ENCODE results near the gene B4GALT6.

Gene B4GALT6

GRCh38 chr18:31659576-31660177 lies 24.7 kb downstream of the B4GALT6 start:
- no peak for DNase-seq (ENCODE audit: low read depth, low spot score)

GRCh38 chr18:31658670-31659575 lies 25.5 kb downstream of the B4GALT6 start:
- no peak for DNase-seq (ENCODE audit: low read depth, low spot score)

DNA sequence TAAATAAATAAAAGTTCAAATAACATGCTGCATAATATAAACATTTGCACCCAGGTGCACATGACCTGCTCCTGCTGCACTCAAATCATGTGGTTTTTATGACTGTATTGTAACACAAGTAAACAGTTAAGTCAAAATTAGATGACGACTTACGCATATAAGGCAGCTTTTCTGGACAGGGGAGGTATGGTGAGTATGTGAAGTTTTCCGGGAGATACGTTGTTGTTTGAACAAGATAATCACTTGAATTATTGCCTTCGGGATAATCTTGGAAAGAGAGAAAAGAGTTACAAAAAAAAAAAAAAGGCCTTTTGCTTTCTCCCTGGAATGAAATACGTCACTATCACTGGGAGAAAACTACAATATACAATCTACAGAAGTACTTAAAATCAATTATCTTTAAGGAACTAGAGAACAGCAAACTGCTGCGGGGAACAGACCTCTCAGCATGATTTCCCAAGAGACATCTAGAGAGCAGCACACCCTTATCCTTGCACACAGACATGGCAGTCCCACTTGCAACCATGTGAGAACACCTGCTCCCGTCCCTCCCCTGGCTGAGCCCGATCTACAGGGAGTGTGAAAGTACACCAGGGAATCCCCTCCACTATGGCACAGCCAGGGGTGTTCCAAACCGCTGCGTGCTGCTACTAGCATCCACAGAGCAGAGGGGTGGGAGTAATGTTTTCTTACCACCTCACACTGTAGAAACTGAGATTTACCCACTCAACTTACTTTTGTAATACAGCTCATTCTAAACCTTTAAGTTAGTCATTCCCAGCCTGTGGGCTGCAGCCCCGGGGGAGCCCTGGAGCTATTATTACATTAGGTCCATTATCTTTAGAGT lies 26.3 kb downstream of the B4GALT6 start:
- no peak for DNase-seq (ENCODE audit: low read depth, low spot score)

DNA sequence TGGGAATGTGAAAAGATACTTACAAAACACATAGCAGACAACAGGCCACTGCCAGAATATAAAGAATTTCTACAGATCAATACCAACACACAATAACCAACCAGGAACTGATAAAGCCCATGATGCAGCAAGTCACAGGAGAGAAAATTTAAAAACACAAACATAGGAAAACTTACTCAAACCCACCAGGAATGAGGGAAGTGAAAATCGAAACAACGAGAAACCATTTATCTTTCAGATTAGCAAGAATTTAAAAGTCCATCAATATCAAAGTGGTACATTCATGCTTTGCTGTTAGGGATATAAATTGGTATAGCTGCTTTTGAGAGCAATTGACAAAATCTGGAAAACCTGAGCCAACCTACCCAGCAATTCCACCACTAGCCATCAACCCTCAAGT lies 27.6 kb downstream of the B4GALT6 start:
- DNase-seq (ENCODE audit: low read depth, low spot score) = no peak

DNA sequence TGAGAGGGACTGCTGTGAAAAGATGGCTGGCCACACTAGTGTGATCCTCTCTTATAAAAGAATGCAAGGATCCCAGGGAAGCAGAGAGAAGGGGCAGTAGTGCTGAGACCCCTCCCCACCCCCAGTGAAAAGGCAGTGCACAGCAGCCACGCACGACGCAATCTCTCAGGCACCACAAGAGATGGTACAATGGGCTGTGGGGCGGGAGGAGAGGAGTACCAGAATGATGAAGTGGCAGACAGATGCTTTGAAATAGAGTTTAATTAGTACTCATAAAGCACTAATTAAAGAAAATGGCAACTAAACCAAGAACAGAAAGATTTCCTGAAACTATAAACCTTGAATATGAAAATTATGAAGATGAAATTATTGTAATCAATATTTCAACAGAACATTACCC lies 29.0 kb downstream of the B4GALT6 start:
- DNase-seq (ENCODE audit: low read depth, low spot score) = no peak

DNA sequence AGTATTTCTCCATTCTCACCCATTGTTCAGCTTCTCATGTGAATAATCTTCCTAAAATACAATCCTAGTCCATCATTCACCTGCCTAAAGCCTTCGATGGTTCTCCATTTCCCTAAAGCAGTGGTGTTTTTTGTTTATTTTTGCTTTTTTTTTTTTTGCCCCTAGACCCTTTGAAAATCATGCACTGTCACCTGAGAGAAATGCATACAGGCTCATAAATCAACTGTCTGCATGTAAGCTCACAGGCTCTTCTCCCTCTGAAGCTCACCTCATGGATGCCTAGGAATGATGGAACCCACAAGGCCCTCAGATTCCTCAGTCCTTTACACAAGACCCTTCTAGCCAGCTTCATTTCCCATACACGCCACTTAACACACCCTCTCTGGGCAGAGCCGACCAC lies 31.5 kb downstream of the B4GALT6 start:
- DNase-seq (ENCODE audit: low read depth, low spot score) = no peak

GRCh38 chr18:31652357-31652756 lies 32.0 kb downstream of the B4GALT6 start:
- no peak for DNase-seq (ENCODE audit: low read depth, low spot score)

DNA sequence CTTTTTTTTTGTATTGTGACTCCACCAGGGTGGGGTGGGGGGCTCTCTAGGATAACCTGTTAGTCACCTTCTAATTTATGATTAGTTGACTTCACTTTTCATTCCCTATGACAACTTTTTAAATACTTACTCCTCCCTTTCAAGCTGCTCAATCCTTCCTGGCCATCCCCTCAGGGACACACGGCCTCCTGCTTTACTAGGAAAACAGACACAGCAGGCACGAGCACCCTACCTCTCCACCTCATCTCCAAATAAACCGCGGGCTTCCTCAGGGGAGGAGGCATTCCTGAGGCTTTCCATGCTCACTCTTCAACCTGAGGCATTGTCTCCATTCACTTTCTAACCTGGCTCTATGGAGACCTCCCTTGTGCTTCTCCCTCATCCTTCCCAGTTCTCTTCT lies 33.0 kb downstream of the B4GALT6 start:
- DNase-seq (ENCODE audit: low read depth, low spot score) = no peak

- no peak for DNase-seq (ENCODE audit: low read depth, low spot score)
Measured at GRCh38 chr18:31649978-31650719, 34.2 kb downstream of the B4GALT6 start.

GRCh38 chr18:31649449-31649848 lies 34.9 kb downstream of the B4GALT6 start:
- DNase-seq (ENCODE audit: low read depth, low spot score) = no peak

- DNase-seq (ENCODE audit: low read depth, low spot score) = no peak
Measured at GRCh38 chr18:31648966-31649429, 35.4 kb downstream of the B4GALT6 start.

DNA sequence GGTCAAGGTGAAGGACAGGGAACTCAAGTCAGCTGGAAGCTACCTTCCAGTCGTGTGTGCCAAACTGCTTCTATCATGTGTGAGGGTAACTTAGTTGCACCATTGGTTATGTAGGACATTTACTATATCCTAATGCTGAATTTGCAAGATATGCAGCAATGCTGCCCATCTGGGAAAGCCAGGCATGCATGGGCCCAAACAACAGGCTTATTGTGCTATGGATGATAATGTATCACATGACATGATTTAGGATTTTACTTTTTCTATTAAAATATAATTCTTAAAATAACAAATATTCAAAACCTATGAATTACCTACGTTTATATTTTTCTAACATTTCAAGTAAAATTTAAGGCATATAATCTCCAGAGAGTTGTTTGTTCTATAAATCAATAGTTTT lies 35.9 kb downstream of the B4GALT6 start:
- no peak for DNase-seq (ENCODE audit: low read depth, low spot score)

DNA sequence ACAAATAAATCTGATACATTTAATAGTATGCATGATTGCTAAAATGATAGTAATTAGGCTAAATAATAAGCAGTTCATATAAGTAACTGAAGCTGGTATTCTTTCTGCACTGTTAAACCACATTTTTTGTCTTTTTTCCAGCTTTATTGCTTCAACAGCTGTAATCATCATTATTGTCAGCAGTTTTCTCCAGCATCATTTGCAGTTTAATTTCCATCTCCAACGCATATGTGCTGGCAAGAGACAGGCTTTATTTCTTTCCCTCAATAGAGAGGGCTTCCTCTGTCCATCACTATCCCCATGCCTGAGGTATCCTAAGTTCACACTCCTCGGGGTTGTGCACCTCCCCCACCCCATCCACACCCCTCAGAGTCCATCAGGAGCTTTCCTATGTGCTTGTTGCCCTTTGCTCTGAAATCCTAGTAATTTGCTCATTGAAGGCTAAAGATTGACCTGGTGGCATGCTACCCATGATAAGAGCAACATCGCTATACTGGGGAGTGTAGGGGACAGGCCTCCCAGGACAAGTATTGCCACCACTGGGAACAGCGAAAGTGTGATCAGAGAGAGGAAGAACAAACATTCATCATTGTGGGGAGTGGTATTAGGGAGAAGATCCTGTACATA lies 37.1 kb downstream of the B4GALT6 start:
- no peak for DNase-seq (ENCODE audit: low read depth, low spot score)

DNA sequence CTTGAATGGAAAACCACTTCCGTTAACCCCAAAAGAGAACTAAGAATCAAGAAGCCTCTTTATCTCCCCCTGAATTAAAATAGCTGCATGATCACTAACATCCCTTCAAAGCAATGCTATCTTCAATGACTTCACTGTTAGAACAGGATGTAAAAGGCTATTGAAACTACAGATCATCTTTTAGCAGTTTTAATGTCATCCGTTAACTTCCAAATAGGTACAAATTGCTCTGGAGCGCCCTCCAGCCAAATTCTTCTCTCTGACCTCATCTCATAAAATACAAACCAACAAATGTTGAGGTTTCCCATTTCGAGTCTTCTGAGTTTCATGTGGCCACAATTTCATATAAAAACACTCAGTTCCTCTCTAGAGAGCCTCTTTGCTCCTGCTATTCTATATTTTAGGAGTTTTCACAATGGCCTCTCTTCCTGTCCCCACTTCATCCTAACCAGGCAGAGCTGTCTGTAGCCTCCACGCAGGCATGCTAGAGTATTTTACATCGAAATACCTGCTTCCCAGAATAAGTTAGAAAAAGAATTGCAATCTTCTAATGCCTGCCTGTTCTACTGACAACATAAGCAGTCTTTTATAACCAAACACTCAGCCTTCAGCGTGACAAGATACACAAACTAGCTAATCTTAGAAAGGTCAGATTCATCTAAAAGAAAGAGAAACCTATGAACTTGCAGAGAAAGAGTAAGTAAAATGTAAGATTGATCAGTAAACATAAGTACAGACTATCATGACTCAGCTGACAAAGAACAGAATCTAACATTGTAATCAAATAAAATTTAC lies 37.9 kb downstream of the B4GALT6 start:
- DNase-seq (ENCODE audit: low read depth, low spot score) = no peak

GRCh38 chr18:31645411-31645810 lies 39.0 kb downstream of the B4GALT6 start:
- DNase-seq (ENCODE audit: low read depth, low spot score) = no peak

- no peak for DNase-seq (ENCODE audit: low read depth, low spot score)
Measured at GRCh38 chr18:31643003-31643402, 41.4 kb downstream of the B4GALT6 start.

DNA sequence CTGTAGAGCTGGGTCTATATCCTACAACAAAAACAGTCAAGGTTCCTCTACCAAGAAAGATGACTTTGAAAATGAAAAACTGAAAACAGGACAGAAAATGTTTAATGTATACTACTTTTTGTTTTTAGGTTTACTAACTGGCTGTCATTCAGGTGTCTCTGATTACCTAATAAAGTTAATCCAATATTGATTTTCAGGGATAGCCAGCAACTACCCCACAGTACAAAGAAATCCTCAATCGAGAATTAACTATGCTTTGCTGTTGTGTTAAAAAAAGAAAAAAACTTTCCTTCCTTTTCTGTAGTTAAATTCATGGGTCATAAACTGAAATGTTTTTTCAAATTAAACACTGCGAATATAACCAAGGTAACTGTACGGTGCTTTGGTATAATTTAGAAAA lies 46.9 kb downstream of the B4GALT6 start:
- DNase-seq (ENCODE audit: low read depth, low spot score) = no peak

DNA sequence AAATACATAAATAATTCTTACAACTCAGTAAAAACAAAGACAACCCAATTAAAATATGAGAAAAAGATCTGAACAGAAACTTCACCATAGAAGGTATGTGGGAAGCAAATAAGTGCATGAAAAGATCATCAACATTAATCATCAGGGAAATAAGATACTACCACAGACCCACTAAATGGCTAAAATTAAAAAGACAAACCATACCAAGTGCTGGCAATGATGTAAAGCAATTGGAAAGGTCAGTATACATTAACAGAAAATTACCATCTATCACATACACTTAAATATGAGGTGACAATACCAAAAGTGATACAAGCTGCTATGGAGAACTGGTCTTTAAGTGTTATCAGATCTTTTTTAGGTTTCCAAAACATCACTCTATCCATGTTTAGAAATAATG lies 48.0 kb downstream of the B4GALT6 start:
- DNase-seq (ENCODE audit: low read depth, low spot score) = no peak

DNA sequence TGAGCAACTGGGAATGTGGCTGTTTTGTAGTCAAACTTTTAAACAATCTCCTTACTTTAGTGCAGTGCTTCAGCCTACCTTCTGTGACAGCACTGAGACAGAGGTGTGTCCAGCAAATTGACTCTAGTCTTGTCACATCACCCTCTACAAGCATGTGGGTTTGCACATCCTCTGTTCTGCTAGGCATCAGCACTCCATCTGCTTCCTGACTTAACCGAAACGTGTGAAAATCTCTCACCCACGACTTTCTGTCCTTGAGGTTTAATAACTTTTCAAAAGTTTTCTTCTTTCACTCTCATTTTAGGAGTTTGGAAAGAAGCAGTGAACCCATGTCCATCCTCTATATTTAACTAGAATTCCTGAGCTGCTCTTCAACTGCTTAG lies 50.1 kb downstream of the B4GALT6 start:
- DNase-seq (ENCODE audit: low read depth, low spot score) = no peak

All from activated CD4-positive, CD25-positive, alpha-beta regulatory T cell treated with anti-CD3 and anti-CD28 coated beads, Interleukin-2, amount 50 U/mL, for 16 hours (primary cell).